ENCODE data around the gene ARL10. TPM values are rescaled to one million over a fixed set of nuclear protein-coding genes. Genes with fewer than 3 reads are reported as not detected.

ARL10 gene
- total RNA-seq, 1 experiment from 2014 or later = 9.6 TPM

DNA sequence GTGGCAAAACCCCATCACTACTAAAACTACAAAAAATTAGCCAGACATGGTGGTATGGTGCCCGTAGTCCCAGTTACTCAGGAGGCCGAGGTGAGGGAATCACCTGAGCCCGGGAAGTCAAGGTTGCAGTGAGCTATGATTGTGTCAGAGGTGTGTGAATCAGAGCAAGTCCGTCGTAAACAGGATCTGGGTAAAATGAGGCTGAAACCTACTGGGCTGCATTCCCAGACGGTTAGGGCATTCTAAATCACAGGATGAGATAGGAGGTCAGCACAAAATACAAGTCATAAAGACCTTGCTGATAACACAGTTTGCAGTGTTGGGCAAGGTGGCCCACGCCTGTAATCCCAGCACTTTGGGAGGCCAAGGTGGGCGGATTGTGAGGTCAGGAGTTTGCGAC is 53.0 kb downstream of the ARL10 start:
- H3K9me3 Mint-ChIP-seq = peaks cover 30 to 46% of the 10 kb centered on the region in 2 experiments
- no peak overlapping the region for H2AK5ac ChIP-seq (ENCODE audit: insufficient read length, low read length)
- no peaks in the 10 kb centered on the region for H3K79me2 ChIP-seq (ENCODE audit: insufficient read depth, low read length)
- H3K14ac ChIP-seq (ENCODE audit: insufficient read depth, low read length) = no peak overlapping the region
- no peak overlapping the region for H3T11ph ChIP-seq (ENCODE audit: low read length)
- no peak overlapping the region for H4K8ac ChIP-seq (replicated peaks; ENCODE audit: insufficient read length, low read depth, low read length)
- H2BK5ac ChIP-seq (ENCODE audit: insufficient read length, low read length) = no peak overlapping the region
- no peaks in the 10 kb centered on the region for H4K20me1 ChIP-seq (ENCODE audit: control insufficient read depth, insufficient read depth, insufficient read length)
- no peaks in the 10 kb centered on the region for H3K9me3 ChIP-seq (ENCODE audit: control insufficient read depth, low read depth, low read length)
- no peak overlapping the region for H3K27ac Mint-ChIP-seq
- H2AFZ ChIP-seq (ENCODE audit: low read length) = no peak overlapping the region
- no peak overlapping the region for H3K27ac ChIP-seq (ENCODE audit: insufficient read length, low read depth, low read length)
- H4K91ac ChIP-seq (ENCODE audit: insufficient read length, low read depth, low read length) = no peak overlapping the region
- peaks cover 5% of the 10 kb centered on the region for H3K23me2 ChIP-seq (ENCODE audit: insufficient read length, low read depth, low read length, poor library complexity, severe bottlenecking)
- H3K56ac ChIP-seq (ENCODE audit: insufficient read length, low read depth, low read length) = no peak overlapping the region
- peaks cover 6 to 9% of the 10 kb centered on the region in 2 experiments; a peak in 3 of 4 replicates for H3K4me1 Mint-ChIP-seq
- H3K9ac ChIP-seq (ENCODE audit: extremely low read depth, insufficient read length, low read length) = no peak overlapping the region
- no peaks in the 10 kb centered on the region for H3K79me1 ChIP-seq (ENCODE audit: insufficient read depth, low read depth, low read length, poor library complexity, severe bottlenecking)
- H3K36me3 Mint-ChIP-seq (ENCODE audit: insufficient read depth in 1 of 3, low read depth in 3 of 3) = peaks cover 0 to 28% (median 17%) of the 10 kb centered on the region in 3 experiments; a peak in 5 of 7 replicates
- H3K4me3 Mint-ChIP-seq = no peak overlapping the region
- peaks cover 26% of the 10 kb centered on the region for H3K27me3 Mint-ChIP-seq (ENCODE audit: low read depth)
- WGBS (ENCODE audit: extremely low coverage, insufficient read length, low lambda C conversion rate) = no CpG with 5 or more reads among the region's 9 CpGs
- H3K27me3 ChIP-seq (ENCODE audit: insufficient read depth, low read length) = no peaks in the 10 kb centered on the region; the same call in 1 of the 2 replicates
- no peak overlapping the region for H2BK120ac ChIP-seq (ENCODE audit: low read depth, low read length, poor library complexity, severe bottlenecking)
- H4K5ac ChIP-seq (ENCODE audit: insufficient read length, low read depth, low read length) = no peak overlapping the region
- H2BK15ac ChIP-seq (ENCODE audit: low read depth, low read length) = no peak overlapping the region
- no peak for TF ChIP-seq CTCF (conservative IDR thresholded peaks at IDR 0.05)
- H2BK20ac ChIP-seq (ENCODE audit: low read depth, low read length, poor library complexity, severe bottlenecking) = no peak overlapping the region
- H3K4me2 ChIP-seq (ENCODE audit: insufficient read depth, insufficient read length, low read length) = no peak overlapping the region
- no peaks in the 10 kb centered on the region for H3K4me1 ChIP-seq (ENCODE audit: insufficient read depth, low read length)
- no peak for DNase-seq
- H3K4ac ChIP-seq (ENCODE audit: low read depth, low read length) = no peak overlapping the region
- no peak overlapping the region for H2BK12ac ChIP-seq (ENCODE audit: insufficient read length, low read depth, low read length)
- no peak overlapping the region for H3K18ac ChIP-seq (ENCODE audit: insufficient read length, low read depth, low read length)
- H3K23ac ChIP-seq (ENCODE audit: insufficient read length, low read depth, low read length) = no peak overlapping the region

All from H9 (cell line).